Measurements from ENCODE around the gene HS2ST1. TPM values are rescaled to one million over a fixed set of nuclear protein-coding genes. Genes with fewer than 3 reads are reported as not detected.

Gene HS2ST1
- total and polyA plus RNA-seq, 9 donors = 11.5 to 31.6 (median 21.8) TPM

GRCh38 chr1:87149241-87150041 lies 235.0 kb downstream of the HS2ST1 start:
- 60 to 67% (median 65%) methylated on average over 7 of the region's 7 CpGs for WGBS, 3 donors
- no peak for DNase-seq
- Histone ChIP-seq H3K36me3 (no peaks in the 10 kb centered on the region), H3K27ac (no peak overlapping the region), H3K27me3 (no peaks in the 10 kb centered on the region), H3K4me1 (ENCODE audit: insufficient read depth) (no peaks in the 10 kb centered on the region), H3K4me3 (no peak overlapping the region), H3K9me3 (no peaks in the 10 kb centered on the region)
- intact Hi-C loops (cut with DNase I) = no loop called here
- no peak for TF ChIP-seq EP300 (IDR thresholded peaks at IDR 0.05)
- TF ChIP-seq POLR2A (IDR thresholded peaks at IDR 0.05) = no peak
- no peak for TF ChIP-seq CTCF (IDR thresholded peaks at IDR 0.05)

GRCh38 chr1:87150143-87150542 lies 235.7 kb downstream of the HS2ST1 start:
- no peaks in the 10 kb centered on the region for H3K36me3 ChIP-seq
- WGBS, 3 donors = 86 to 87% (median 87%) methylated on average over 1 of the region's 1 CpG
- no peak overlapping the region for H3K27ac ChIP-seq
- no peak for TF ChIP-seq EP300 (IDR thresholded peaks at IDR 0.05)
- no peak for TF ChIP-seq POLR2A (IDR thresholded peaks at IDR 0.05)
- TF ChIP-seq CTCF (IDR thresholded peaks at IDR 0.05) = no peak
- H3K9me3 ChIP-seq = no peaks in the 10 kb centered on the region
- H3K4me1 ChIP-seq (ENCODE audit: insufficient read depth) = no peaks in the 10 kb centered on the region
- no peak overlapping the region for H3K4me3 ChIP-seq
- intact Hi-C loops (cut with DNase I) = no loop called here
- H3K27me3 ChIP-seq = no peaks in the 10 kb centered on the region
- no peak for DNase-seq

GRCh38 chr1:87151500-87152421 lies 237.3 kb downstream of the HS2ST1 start:
- peak; percentile 42 to 71 (median 47) for DNase-seq
- 18 to 31% (median 18%) methylated on average over 45 of the region's 45 CpGs for WGBS, 3 donors
- TF ChIP-seq EP300 (IDR thresholded peaks at IDR 0.05) (no peak), CTCF (IDR thresholded peaks at IDR 0.05) (peak in 1 of 3 donors; percentile 20), POLR2A (IDR thresholded peaks at IDR 0.05) (no peak)
- Histone ChIP-seq H3K9me3 (no peaks in the 10 kb centered on the region), H3K36me3 (no peaks in the 10 kb centered on the region), H3K4me1 (ENCODE audit: insufficient read depth) (no peaks in the 10 kb centered on the region), H3K4me3 (peak overlapping the region; percentile 22), H3K27me3 (no peaks in the 10 kb centered on the region), H3K27ac (no peak overlapping the region)
- intact Hi-C loops (cut with DNase I) = no loop called here

GRCh38 chr1:87154384-87154783 lies 239.9 kb downstream of the HS2ST1 start:
- Histone ChIP-seq H3K4me3 (no peak overlapping the region), H3K4me1 (ENCODE audit: insufficient read depth) (no peaks in the 10 kb centered on the region), H3K27me3 (no peaks in the 10 kb centered on the region), H3K27ac (no peak overlapping the region), H3K9me3 (no peaks in the 10 kb centered on the region), H3K36me3 (no peaks in the 10 kb centered on the region)
- 93 to 98% (median 94%) methylated on average over 9 of the region's 9 CpGs for WGBS, 3 donors
- no peak for DNase-seq
- no peak for TF ChIP-seq CTCF (IDR thresholded peaks at IDR 0.05)
- TF ChIP-seq EP300 (IDR thresholded peaks at IDR 0.05) = no peak
- no peak for TF ChIP-seq POLR2A (IDR thresholded peaks at IDR 0.05)
- intact Hi-C loops (cut with DNase I) = no loop called here

Measured in ovary (tissue), 9 donors.